Measurements from ENCODE around the gene LMO3.

- TF ChIP-seq CTCF (IDR thresholded peaks at IDR 0.05; ENCODE audit: poor library complexity) (no peak), EZH2 (IDR thresholded peaks at IDR 0.05; ENCODE audit: borderline replicate concordance) (no peak)
These were observed 30.6 kb upstream of the LMO3 start for GRCh38 chr12:16636435-16637055.

Measured in hepatocyte (in vitro differentiated cells).